WTC11 (cell line): ENCODE measurements around the gene HUS1. TPM values are rescaled to one million over a fixed set of nuclear protein-coding genes. Genes with fewer than 3 reads are reported as not detected.
"Not testable (repeated sequence)": the region's sequence is repeated elsewhere in the genome, so short reads cannot be mapped to it uniquely, and the experiment has no call there.

Experiments
- ATAC-seq: fragments of 200-7000 bp; cut with Tn5 transposase; 2 replicates; pipeline ENCODE4 v1.10.0; 2021; ENCODE audit warnings: mild to moderate bottlenecking, moderate library complexity
- CTCF ChIA-PET: fragments of 300-600 bp; sonication (Branson Sonifier 250); formaldehyde crosslinking; loops from one replicate; lab custom pipeline; 2021; ENCODE audit warnings: antibody characterized with exemption; lab: Charles Lee
- POLR2A ChIA-PET: fragments of 350-600 bp; sonication (Branson Sonifier 250); formaldehyde crosslinking; loops from one replicate; lab custom pipeline; 2021; ENCODE audit warnings: antibody characterized with exemption; lab: Charles Lee
- DNase-seq: peaks from one replicate; pipeline ENCODE4 v3.0.0; 2021; ENCODE audit warnings: low spot score
- H3K27ac Mint-ChIP-seq: 2 replicates; pipeline ENCODE4 v1.8.0; 2021; ENCODE audit warnings: mixed read lengths
- H3K27me3 Mint-ChIP-seq: 2 replicates; pipeline ENCODE4 v1.8.0; 2021; ENCODE audit warnings: low read depth, mild to moderate bottlenecking, moderate library complexity, mixed read lengths
- H3K36me3 Mint-ChIP-seq: 2 replicates; pipeline ENCODE4 v1.8.0; 2021; ENCODE audit warnings: mixed read lengths
- H3K4me1 Mint-ChIP-seq: 2 replicates; pipeline ENCODE4 v1.8.0; 2022; ENCODE audit warnings: mixed read lengths
- H3K4me3 Mint-ChIP-seq: 2 replicates; pipeline ENCODE4 v1.8.0; 2021; ENCODE audit warnings: mild to moderate bottlenecking, moderate library complexity, mixed read lengths
- H3K9me3 Mint-ChIP-seq: 2 replicates; pipeline ENCODE4 v1.8.0; 2021; ENCODE audit warnings: mixed read lengths
- CBFB ChIP-seq: sonication (generic); formaldehyde crosslinking; IDR thresholded peaks from 2 replicates; pipeline ENCODE4 v1.8.1; 2022; ENCODE audit warnings: mild to moderate bottlenecking, low read depth, missing genetic modification reagents
- GTF2I ChIP-seq: fragments of 250-450 bp; sonication (Bioruptor Pico); conservative IDR thresholded peaks from 2 replicates; pipeline ENCODE4 v1.4.0; 2021; ENCODE audit warnings: mild to moderate bottlenecking
- JAZF1 ChIP-seq: fragments of 250-450 bp; sonication (Bioruptor Pico); IDR thresholded peaks from 2 replicates; pipeline ENCODE4 v1.9.0; 2021; ENCODE audit warnings: moderate library complexity, mild to moderate bottlenecking, inconsistent platforms
- KAT7 ChIP-seq: sonication (generic); formaldehyde crosslinking; IDR thresholded peaks from 2 replicates; pipeline ENCODE4 v1.8.1; 2023; ENCODE audit warnings: missing genetic modification reagents, mild to moderate bottlenecking, borderline replicate concordance
- NFYB ChIP-seq: sonication (generic); formaldehyde crosslinking; conservative IDR thresholded peaks from 2 replicates; pipeline ENCODE4 v1.8.0; 2022; ENCODE audit warnings: low read depth, missing genetic modification reagents
- NR2C2 ChIP-seq: sonication (generic); formaldehyde crosslinking; IDR thresholded peaks from 2 replicates; pipeline ENCODE4 v1.8.0; 2022; ENCODE audit warnings: mild to moderate bottlenecking, missing genetic modification reagents
- OVOL2 ChIP-seq: fragments of 250-450 bp; sonication (Bioruptor Pico); IDR thresholded peaks from 2 replicates; pipeline ENCODE4 v1.9.0; 2021; ENCODE audit warnings: mild to moderate bottlenecking, borderline replicate concordance
- RELA ChIP-seq: sonication (generic); formaldehyde crosslinking; IDR thresholded peaks from 2 replicates; pipeline ENCODE4 v1.8.1; 2022; ENCODE audit warnings: missing genetic modification reagents, mild to moderate bottlenecking, borderline replicate concordance
- SMAD4 ChIP-seq: sonication (generic); formaldehyde crosslinking; IDR thresholded peaks from 2 replicates; pipeline ENCODE4 v1.8.0; 2022; ENCODE audit warnings: mild to moderate bottlenecking, missing genetic modification reagents
- SOX15 ChIP-seq: fragments of 250-450 bp; sonication (Bioruptor Pico); IDR thresholded peaks from 2 replicates; pipeline ENCODE4 v1.9.0; 2021; ENCODE audit warnings: mild to moderate bottlenecking
- SP1 ChIP-seq: sonication (generic); formaldehyde crosslinking; conservative IDR thresholded peaks from 2 replicates; pipeline ENCODE4 v1.8.1; 2022; ENCODE audit warnings: missing genetic modification reagents
- ZNF121 ChIP-seq: sonication (generic); formaldehyde crosslinking; IDR thresholded peaks from 2 replicates; pipeline ENCODE4 v1.8.0; 2023; ENCODE audit warnings: missing genetic modification reagents
- ZNF219 ChIP-seq: sonication (generic); formaldehyde crosslinking; IDR thresholded peaks from 2 replicates; pipeline ENCODE4 v1.8.0; 2023; ENCODE audit warnings: missing genetic modification reagents, mild to moderate bottlenecking, borderline replicate concordance
- ZNF232 ChIP-seq: sonication (generic); formaldehyde crosslinking; IDR thresholded peaks from 2 replicates; pipeline ENCODE4 v1.8.0; 2022; ENCODE audit warnings: mild to moderate bottlenecking, missing genetic modification reagents
- ZNF263 ChIP-seq: sonication (generic); formaldehyde crosslinking; IDR thresholded peaks from 2 replicates; pipeline ENCODE4 v1.8.1; 2022; ENCODE audit warnings: low read depth, mild to moderate bottlenecking, moderate library complexity, missing genetic modification reagents
- ZNF512 ChIP-seq: sonication (generic); formaldehyde crosslinking; IDR thresholded peaks from 2 replicates; pipeline ENCODE4 v1.8.1; 2022; ENCODE audit warnings: missing genetic modification reagents, borderline replicate concordance
- ZNF671 ChIP-seq: fragments of 250-450 bp; sonication (Bioruptor Pico); IDR thresholded peaks from 2 replicates; pipeline ENCODE4 v1.8.0; 2021; ENCODE audit warnings: mild to moderate bottlenecking
- total RNA-seq: library from RNA; stranded (reverse); gene quantifications from 3 replicates; pipeline ENCODE4 v1.2.3, GENCODE V29; 2021
- TF ChIP-seq, protein P1 (sequence below): sonication (generic); formaldehyde crosslinking; IDR thresholded peaks from 2 replicates; pipeline ENCODE4 v1.8.0; 2022; ENCODE audit warnings: mild to moderate bottlenecking, missing genetic modification reagents
- TF ChIP-seq, protein P2 (sequence below): sonication (generic); formaldehyde crosslinking; IDR thresholded peaks from 2 replicates; pipeline ENCODE4 v1.8.1; 2023; ENCODE audit warnings: mild to moderate bottlenecking, missing genetic modification reagents
- TF ChIP-seq, protein P3 (sequence below): sonication (generic); formaldehyde crosslinking; IDR thresholded peaks from 2 replicates; pipeline ENCODE4 v1.8.0; 2023; ENCODE audit warnings: mild to moderate bottlenecking, missing genetic modification reagents

The HUS1 gene
- total RNA-seq, 1 experiment from 2014 or later, result 33.4 TPM

- peaks cover 13% of the 10 kb centered on the region for H3K4me1 Mint-ChIP-seq
- H3K27me3 Mint-ChIP-seq, result no peaks in the 10 kb centered on the region; the same call in 1 of the 2 replicates
- no peak overlapping the region for H3K4me3 Mint-ChIP-seq
- TF ChIP-seq KAT7 (CRISPR knock-in tag), result no peak
- no peak for TF ChIP-seq JAZF1
- TF ChIP-seq SMAD4 (CRISPR knock-in tag), result no peak
- no peak for TF ChIP-seq ZNF512 (CRISPR knock-in tag)
- TF ChIP-seq, protein P1, sequence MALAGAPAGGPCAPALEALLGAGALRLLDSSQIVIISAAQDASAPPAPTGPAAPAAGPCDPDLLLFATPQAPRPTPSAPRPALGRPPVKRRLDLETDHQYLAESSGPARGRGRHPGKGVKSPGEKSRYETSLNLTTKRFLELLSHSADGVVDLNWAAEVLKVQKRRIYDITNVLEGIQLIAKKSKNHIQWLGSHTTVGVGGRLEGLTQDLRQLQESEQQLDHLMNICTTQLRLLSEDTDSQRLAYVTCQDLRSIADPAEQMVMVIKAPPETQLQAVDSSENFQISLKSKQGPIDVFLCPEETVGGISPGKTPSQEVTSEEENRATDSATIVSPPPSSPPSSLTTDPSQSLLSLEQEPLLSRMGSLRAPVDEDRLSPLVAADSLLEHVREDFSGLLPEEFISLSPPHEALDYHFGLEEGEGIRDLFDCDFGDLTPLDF (CRISPR knock-in tag), result no peak
- TF ChIP-seq, protein P2, sequence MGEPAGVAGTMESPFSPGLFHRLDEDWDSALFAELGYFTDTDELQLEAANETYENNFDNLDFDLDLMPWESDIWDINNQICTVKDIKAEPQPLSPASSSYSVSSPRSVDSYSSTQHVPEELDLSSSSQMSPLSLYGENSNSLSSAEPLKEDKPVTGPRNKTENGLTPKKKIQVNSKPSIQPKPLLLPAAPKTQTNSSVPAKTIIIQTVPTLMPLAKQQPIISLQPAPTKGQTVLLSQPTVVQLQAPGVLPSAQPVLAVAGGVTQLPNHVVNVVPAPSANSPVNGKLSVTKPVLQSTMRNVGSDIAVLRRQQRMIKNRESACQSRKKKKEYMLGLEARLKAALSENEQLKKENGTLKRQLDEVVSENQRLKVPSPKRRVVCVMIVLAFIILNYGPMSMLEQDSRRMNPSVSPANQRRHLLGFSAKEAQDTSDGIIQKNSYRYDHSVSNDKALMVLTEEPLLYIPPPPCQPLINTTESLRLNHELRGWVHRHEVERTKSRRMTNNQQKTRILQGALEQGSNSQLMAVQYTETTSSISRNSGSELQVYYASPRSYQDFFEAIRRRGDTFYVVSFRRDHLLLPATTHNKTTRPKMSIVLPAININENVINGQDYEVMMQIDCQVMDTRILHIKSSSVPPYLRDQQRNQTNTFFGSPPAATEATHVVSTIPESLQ (CRISPR knock-in tag), result no peak
- TF ChIP-seq NFYB (CRISPR knock-in tag), result no peak
- TF ChIP-seq ZNF263 (CRISPR knock-in tag), result no peak
- TF ChIP-seq, protein P3, sequence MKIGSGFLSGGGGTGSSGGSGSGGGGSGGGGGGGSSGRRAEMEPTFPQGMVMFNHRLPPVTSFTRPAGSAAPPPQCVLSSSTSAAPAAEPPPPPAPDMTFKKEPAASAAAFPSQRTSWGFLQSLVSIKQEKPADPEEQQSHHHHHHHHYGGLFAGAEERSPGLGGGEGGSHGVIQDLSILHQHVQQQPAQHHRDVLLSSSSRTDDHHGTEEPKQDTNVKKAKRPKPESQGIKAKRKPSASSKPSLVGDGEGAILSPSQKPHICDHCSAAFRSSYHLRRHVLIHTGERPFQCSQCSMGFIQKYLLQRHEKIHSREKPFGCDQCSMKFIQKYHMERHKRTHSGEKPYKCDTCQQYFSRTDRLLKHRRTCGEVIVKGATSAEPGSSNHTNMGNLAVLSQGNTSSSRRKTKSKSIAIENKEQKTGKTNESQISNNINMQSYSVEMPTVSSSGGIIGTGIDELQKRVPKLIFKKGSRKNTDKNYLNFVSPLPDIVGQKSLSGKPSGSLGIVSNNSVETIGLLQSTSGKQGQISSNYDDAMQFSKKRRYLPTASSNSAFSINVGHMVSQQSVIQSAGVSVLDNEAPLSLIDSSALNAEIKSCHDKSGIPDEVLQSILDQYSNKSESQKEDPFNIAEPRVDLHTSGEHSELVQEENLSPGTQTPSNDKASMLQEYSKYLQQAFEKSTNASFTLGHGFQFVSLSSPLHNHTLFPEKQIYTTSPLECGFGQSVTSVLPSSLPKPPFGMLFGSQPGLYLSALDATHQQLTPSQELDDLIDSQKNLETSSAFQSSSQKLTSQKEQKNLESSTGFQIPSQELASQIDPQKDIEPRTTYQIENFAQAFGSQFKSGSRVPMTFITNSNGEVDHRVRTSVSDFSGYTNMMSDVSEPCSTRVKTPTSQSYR, result no peak
- TF ChIP-seq CBFB, result no peak
- no peak for TF ChIP-seq ZNF232 (CRISPR knock-in tag)
- TF ChIP-seq ZNF219 (CRISPR knock-in tag), result no peak
- TF ChIP-seq ZNF671 (CRISPR knock-in tag), result no peak
- no peak for TF ChIP-seq NR2C2 (CRISPR knock-in tag)
- TF ChIP-seq ZNF121 (CRISPR knock-in tag), result no peak
- no peak for TF ChIP-seq RELA (CRISPR knock-in tag)
- TF ChIP-seq SOX15, result no peak
- TF ChIP-seq GTF2I (CRISPR knock-in tag), result no peak
- no peak for TF ChIP-seq SP1 (CRISPR knock-in tag)
- TF ChIP-seq OVOL2 (CRISPR knock-in tag), result no peak
- DNase-seq (no peak), ATAC-seq (no peak)
- CTCF ChIA-PET, result interaction anchor here (1.4 kb wide), 1 partner anchor 12 kb away, joined by 5 read pairs; no protein-coding TSS in a partner anchor
- H3K27ac Mint-ChIP-seq, result no peak overlapping the region
- H3K9me3 Mint-ChIP-seq, result peaks cover 14% of the 10 kb centered on the region
- H3K36me3 Mint-ChIP-seq, result no peaks in the 10 kb centered on the region
- POLR2A ChIA-PET, result no interaction called here
Measured at GRCh38 chr7:48004032-48004431, 24.6 kb upstream of the HUS1 start.

GRCh38 chr7:48000164-48000563, 20.7 kb upstream of the HUS1 start:
- ATAC-seq, DNase-seq, H3K4me3 Mint-ChIP-seq, H3K27ac Mint-ChIP-seq, H3K27me3 Mint-ChIP-seq, H3K4me1 Mint-ChIP-seq, H3K36me3 Mint-ChIP-seq, POLR2A ChIA-PET: not testable (repeated sequence)
- CTCF ChIA-PET, result interaction anchor here (1.2 to 1.6 kb wide), 2 partner anchors 8 to 111 kb away, joined by 3 to 4 read pairs; no protein-coding TSS in a partner anchor
- peaks cover 17% of the 10 kb centered on the region for H3K9me3 Mint-ChIP-seq
